CD4-positive, alpha-beta T cell (primary cell): ENCODE results near the gene TBATA. TPM values are rescaled to one million over a fixed set of nuclear protein-coding genes. Genes with fewer than 3 reads are reported as not detected.

Experiments
- ATAC-seq: fragments of 200-7000 bp; cut with Tn5 transposase; one replicate; pipeline ENCODE4 v1.10.0; 2022; ENCODE audit warnings: mild to moderate bottlenecking; ENCODE audit not compliant: poor library complexity
- CTCF ChIA-PET: fragments of 350-600 bp; sonication (Branson Sonifier 250); formaldehyde crosslinking; loops from one replicate; lab custom pipeline; 2021; ENCODE audit warnings: antibody characterized with exemption, inconsistent platforms; lab: Charles Lee
- POLR2A ChIA-PET: fragments of 350-600 bp; sonication (Branson Sonifier 250); formaldehyde crosslinking; loops from one replicate; lab custom pipeline; 2021; ENCODE audit warnings: antibody characterized with exemption, inconsistent platforms; lab: Charles Lee
- DNase-seq, 14 experiments: peaks; one replicate each; pipeline ENCODE4 v3.0.0-alpha.2; 2013 to 2020; ENCODE audit warnings: mixed read lengths in 2 of 14
- H3K27ac ChIP-seq, 2 donors: one replicate each; pipeline versions ENCODE4 v1.5.1 to v1.7.0; 2013; ENCODE audit warnings: low read length in 2 of 2, low read depth in 1 of 2, mild to moderate bottlenecking in 1 of 2
- H3K27me3 ChIP-seq, 2 experiments: 1 replicate in 1 of 2; 2 replicates in 1 of 2; pipeline versions ENCODE4 v1.6.1 to v1.7.0; 2013; ENCODE audit warnings: low read length in 2 of 2, control low read depth in 1 of 2, mild to moderate bottlenecking in 1 of 2, moderate library complexity in 1 of 2; ENCODE audit not compliant: insufficient read depth in 2 of 2, control insufficient read depth in 1 of 2
- H3K36me3 ChIP-seq: one replicate; pipeline ENCODE4 v1.6.1; 2013; ENCODE audit warnings: low read length, control low read depth; ENCODE audit not compliant: insufficient read depth
- H3K4me1 ChIP-seq: one replicate; pipeline ENCODE4 v1.6.1; 2013; ENCODE audit warnings: low read length, control low read depth; ENCODE audit not compliant: insufficient read depth
- H3K4me3 ChIP-seq: one replicate; pipeline ENCODE4 v1.5.1; 2013; ENCODE audit warnings: mild to moderate bottlenecking, low read length, moderate library complexity
- H3K9me3 ChIP-seq, 2 experiments: 1 replicate in 1 of 2; 2 replicates in 1 of 2; pipeline versions ENCODE4 v1.6.1 to v1.7.0; 2013; ENCODE audit warnings: low read length in 2 of 2, mild to moderate bottlenecking in 2 of 2, control low read depth in 1 of 2, moderate library complexity in 1 of 2; ENCODE audit not compliant: control insufficient read depth in 1 of 2, insufficient read depth in 1 of 2
- H3K27ac Mint-ChIP-seq: one replicate; pipeline ENCODE4 v1.8.0; 2020; ENCODE audit warnings: mixed read lengths
- H3K27me3 Mint-ChIP-seq: one replicate; pipeline ENCODE4 v1.8.0; 2021; ENCODE audit warnings: mixed read lengths
- H3K36me3 Mint-ChIP-seq: one replicate; pipeline ENCODE4 v1.8.0; 2021; ENCODE audit warnings: low read depth, mixed read lengths
- H3K4me1 Mint-ChIP-seq: one replicate; pipeline ENCODE4 v1.8.0; 2021; ENCODE audit warnings: low read depth, mixed read lengths
- H3K4me3 Mint-ChIP-seq: one replicate; pipeline ENCODE4 v1.8.0; 2020; ENCODE audit warnings: mild to moderate bottlenecking, mixed read lengths
- H3K9me3 Mint-ChIP-seq: one replicate; pipeline ENCODE4 v1.8.0; 2020; ENCODE audit warnings: mixed read lengths
- intact Hi-C, 2 experiments: fragments of 100-400 bp; cut with DNase I in 1 of 2; cut with micrococcal nuclease in 1 of 2; formaldehyde crosslinking; loops; one replicate each; pipeline versions ENCODE4 v1.15.1 to v1.9.0; 2023 to 2025; cut with DNase I, micrococcal nuclease
- total RNA-seq, 174 experiments: library from RNA in 2 of 174; stranded (reverse) in 2 of 174; gene quantifications; one replicate each; pipeline ENCODE4 v1.2.3 and lab custom pipeline; 2021 to 2026
- TF ChIP-seq, protein P1 (sequence below): fragments of 200-600 bp; IDR thresholded peaks from one replicate; pipeline ENCODE4 v1.8.0; 2022; ENCODE audit warnings: antibody characterized with exemption, mild to moderate bottlenecking

The TBATA gene
- total RNA-seq, 2 experiments from 2014 or later, result not detected

DNA sequence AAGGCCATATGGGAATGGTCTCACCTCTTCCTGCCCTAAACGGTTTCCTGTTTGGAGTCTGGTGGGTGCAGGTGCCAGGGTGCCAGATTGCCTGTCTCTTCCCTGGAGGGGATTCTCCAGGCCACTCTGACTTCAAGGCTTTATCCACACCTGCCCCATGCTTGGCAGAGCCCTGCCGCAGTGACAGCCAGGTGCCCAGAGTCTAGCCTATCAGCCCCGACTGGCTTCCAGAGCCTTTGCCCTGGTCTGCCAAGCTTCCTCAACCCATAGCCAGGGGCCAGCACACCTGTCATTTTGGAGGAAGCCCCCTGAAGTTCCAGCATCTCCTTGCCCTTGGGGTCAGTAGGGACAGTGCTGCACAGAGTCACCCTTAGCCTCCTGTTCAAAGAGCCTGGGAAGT is 21.6 kb downstream of the TBATA start:
- TF ChIP-seq, protein P1, sequence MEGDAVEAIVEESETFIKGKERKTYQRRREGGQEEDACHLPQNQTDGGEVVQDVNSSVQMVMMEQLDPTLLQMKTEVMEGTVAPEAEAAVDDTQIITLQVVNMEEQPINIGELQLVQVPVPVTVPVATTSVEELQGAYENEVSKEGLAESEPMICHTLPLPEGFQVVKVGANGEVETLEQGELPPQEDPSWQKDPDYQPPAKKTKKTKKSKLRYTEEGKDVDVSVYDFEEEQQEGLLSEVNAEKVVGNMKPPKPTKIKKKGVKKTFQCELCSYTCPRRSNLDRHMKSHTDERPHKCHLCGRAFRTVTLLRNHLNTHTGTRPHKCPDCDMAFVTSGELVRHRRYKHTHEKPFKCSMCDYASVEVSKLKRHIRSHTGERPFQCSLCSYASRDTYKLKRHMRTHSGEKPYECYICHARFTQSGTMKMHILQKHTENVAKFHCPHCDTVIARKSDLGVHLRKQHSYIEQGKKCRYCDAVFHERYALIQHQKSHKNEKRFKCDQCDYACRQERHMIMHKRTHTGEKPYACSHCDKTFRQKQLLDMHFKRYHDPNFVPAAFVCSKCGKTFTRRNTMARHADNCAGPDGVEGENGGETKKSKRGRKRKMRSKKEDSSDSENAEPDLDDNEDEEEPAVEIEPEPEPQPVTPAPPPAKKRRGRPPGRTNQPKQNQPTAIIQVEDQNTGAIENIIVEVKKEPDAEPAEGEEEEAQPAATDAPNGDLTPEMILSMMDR, result no peak
- no peak overlapping the region for H3K27ac Mint-ChIP-seq
- H3K27me3 Mint-ChIP-seq, result peaks cover 5% of the 10 kb centered on the region
- no peaks in the 10 kb centered on the region for H3K4me1 Mint-ChIP-seq
- intact Hi-C loops, result no loop called here
- ATAC-seq (no peak), DNase-seq (peak in 1 of 14 experiments; percentile 12)
- H3K4me1 ChIP-seq, result peaks cover 5% of the 10 kb centered on the region
- POLR2A ChIA-PET, result no interaction called here
- no peak overlapping the region for H3K4me3 ChIP-seq
- H3K27me3 ChIP-seq, result no peaks in the 10 kb centered on the region
- CTCF ChIA-PET, result no interaction called here
- H3K9me3 Mint-ChIP-seq, result no peaks in the 10 kb centered on the region
- H3K36me3 ChIP-seq, result no peaks in the 10 kb centered on the region
- no peaks in the 10 kb centered on the region for H3K36me3 Mint-ChIP-seq
- peaks cover 6 to 9% of the 10 kb centered on the region in 2 experiments for H3K9me3 ChIP-seq
- no peak overlapping the region for H3K27ac ChIP-seq
- H3K4me3 Mint-ChIP-seq, result no peak overlapping the region

GRCh38 chr10:70762441-70763175 is 22.6 kb downstream of the TBATA start:
- Mint-ChIP-seq H3K4me3 (no peak overlapping the region), H3K36me3 (no peaks in the 10 kb centered on the region)
- CTCF ChIA-PET, result no interaction called here

GRCh38 chr10:70761727-70762350 is 23.3 kb downstream of the TBATA start:
- no peak overlapping the region for H3K27ac Mint-ChIP-seq
- intact Hi-C loops, result no loop called here
- Histone ChIP-seq H3K36me3 (no peaks in the 10 kb centered on the region), H3K27me3 (no peaks in the 10 kb centered on the region), H3K9me3 (peaks cover 6 to 9% of the 10 kb centered on the region in 2 experiments), H3K4me1 (peaks cover 5% of the 10 kb centered on the region), H3K27ac (no peak overlapping the region), H3K4me3 (no peak overlapping the region)
- H3K27me3 Mint-ChIP-seq, result peaks cover 2% of the 10 kb centered on the region
- no peaks in the 10 kb centered on the region for H3K4me1 Mint-ChIP-seq
- H3K9me3 Mint-ChIP-seq, result no peaks in the 10 kb centered on the region
- ATAC-seq, result no peak
- H3K36me3 Mint-ChIP-seq, result no peaks in the 10 kb centered on the region
- TF ChIP-seq, protein P1, result no peak
- ChIA-PET POLR2A (no interaction called here), CTCF (no interaction called here)
- H3K4me3 Mint-ChIP-seq, result no peak overlapping the region
- DNase-seq, result no peak

More at GRCh38 chr10:70762441-70763175, 22.6 kb downstream of the TBATA start:
- Mint-ChIP-seq H3K27me3 (peaks cover 5% of the 10 kb centered on the region), H3K4me1 (no peaks in the 10 kb centered on the region), H3K9me3 (no peaks in the 10 kb centered on the region), H3K27ac (no peak overlapping the region)
- intact Hi-C loops, result no loop called here
- POLR2A ChIA-PET, result no interaction called here
- Histone ChIP-seq H3K27me3 (no peaks in the 10 kb centered on the region), H3K4me1 (peaks cover 5% of the 10 kb centered on the region), H3K4me3 (no peak overlapping the region), H3K9me3 (peaks cover 6 to 9% of the 10 kb centered on the region in 2 experiments), H3K27ac (no peak overlapping the region), H3K36me3 (no peaks in the 10 kb centered on the region)
- TF ChIP-seq, protein P1, result no peak
- ATAC-seq (no peak), DNase-seq (no peak)
